Measurements from ENCODE around the gene BBS9.
"Not testable (repeated sequence)": the region's sequence is repeated elsewhere in the genome, so short reads cannot be mapped to it uniquely, and the experiment has no call there.

BBS9 gene

GRCh38 chr7:33298848-33299247, 169.5 kb downstream of the BBS9 start:
- no peak for DNase-seq

GRCh38 chr7:33299425-33299824, 170.1 kb downstream of the BBS9 start:
- DNase-seq: no peak

GRCh38 chr7:33300131-33300530, 170.8 kb downstream of the BBS9 start:
- no peak for DNase-seq

- DNase-seq: no peak
Measured at GRCh38 chr7:33300742-33301141, 171.4 kb downstream of the BBS9 start.

GRCh38 chr7:33303978-33304557, 174.7 kb downstream of the BBS9 start:
- not testable (repeated sequence) for DNase-seq

GRCh38 chr7:33307205-33307604, 177.8 kb downstream of the BBS9 start:
- DNase-seq: no peak

GRCh38 chr7:33310546-33310945, 181.2 kb downstream of the BBS9 start:
- no peak for DNase-seq

- DNase-seq: no peak
Measured at GRCh38 chr7:33325754-33326484, 196.6 kb downstream of the BBS9 start.

- no peak for DNase-seq
Measured at GRCh38 chr7:33326485-33326848, 197.1 kb downstream of the BBS9 start.

- DNase-seq: no peak
Measured at GRCh38 chr7:33327427-33327826, 198.1 kb downstream of the BBS9 start.

GRCh38 chr7:33334349-33334748, 205.0 kb downstream of the BBS9 start:
- DNase-seq: no peak

- DNase-seq: no peak
Measured at GRCh38 chr7:33336820-33337219, 207.5 kb downstream of the BBS9 start.

- DNase-seq: no peak
Measured at GRCh38 chr7:33339074-33339790, 209.9 kb downstream of the BBS9 start.

- no peak for DNase-seq
Measured at GRCh38 chr7:33346055-33346454, 216.7 kb downstream of the BBS9 start.

GRCh38 chr7:33350577-33350976, 221.2 kb downstream of the BBS9 start:
- DNase-seq: no peak

- no peak for DNase-seq
Measured at GRCh38 chr7:33351709-33352108, 222.3 kb downstream of the BBS9 start.

- DNase-seq: no peak
Measured at GRCh38 chr7:33354201-33354600, 224.8 kb downstream of the BBS9 start.

- no peak for DNase-seq
Measured at GRCh38 chr7:33355386-33355785, 226.0 kb downstream of the BBS9 start.

GRCh38 chr7:33356336-33356735, 227.0 kb downstream of the BBS9 start:
- DNase-seq: no peak

GRCh38 chr7:33357846-33358245, 228.5 kb downstream of the BBS9 start:
- no peak for DNase-seq

- no peak for DNase-seq
Measured at GRCh38 chr7:33369888-33370287, 240.5 kb downstream of the BBS9 start.

- no peak for DNase-seq
Measured at GRCh38 chr7:33373195-33373594, 243.8 kb downstream of the BBS9 start.

- DNase-seq: no peak
Measured at GRCh38 chr7:33379891-33380525, 250.6 kb downstream of the BBS9 start.

GRCh38 chr7:33388332-33388731, 259.0 kb downstream of the BBS9 start:
- no peak for DNase-seq

Data from right hindlimb (tissue), 1 donor.